Measurements from ENCODE around the gene KCTD2.
A peak's percentile ranks its signal among the peaks of the same experiment; 100 is the strongest.
"Not testable (repeated sequence)": the region's sequence is repeated elsewhere in the genome, so short reads cannot be mapped to it uniquely, and the experiment has no call there.

Gene KCTD2

GRCh38 chr17:75046407-75047289 is at the start of gene KCTD2, which contains the start of gene ATP5PD:
TSS of gene KCTD2 (plus strand) at chr17:75047225. CDS start at chr17:75047251, 26 bp downstream.
TSS of gene ATP5PD (minus strand) at chr17:75046969. CDS start at chr17:75042650, 4,319 bp downstream.
- peak; percentile 96 for DNase-seq

- DNase-seq: no peak
Observed at GRCh38 chr17:74998783-74999182, 48.2 kb upstream of the KCTD2 start.

GRCh38 chr17:74999523-74999922 is 47.5 kb upstream of the KCTD2 start:
- no peak for DNase-seq

GRCh38 chr17:75001915-75002843 is 44.8 kb upstream of the KCTD2 start:
- DNase-seq: no peak

- no peak for DNase-seq
Observed at GRCh38 chr17:75003070-75003956, 43.7 kb upstream of the KCTD2 start.

- DNase-seq: no peak
Observed at GRCh38 chr17:75003957-75004355, 43.1 kb upstream of the KCTD2 start.

GRCh38 chr17:75004371-75004770 is 42.7 kb upstream of the KCTD2 start:
- DNase-seq: no peak

GRCh38 chr17:75005291-75005690 is 41.7 kb upstream of the KCTD2 start:
- no peak for DNase-seq

GRCh38 chr17:75006084-75006483 is 40.9 kb upstream of the KCTD2 start:
- DNase-seq: not testable (repeated sequence)

- no peak for DNase-seq
Observed at GRCh38 chr17:75006653-75007052, 40.4 kb upstream of the KCTD2 start.

GRCh38 chr17:75008373-75008772 is 38.7 kb upstream of the KCTD2 start:
- DNase-seq: no peak

GRCh38 chr17:75009139-75009724 is 37.8 kb upstream of the KCTD2 start:
- DNase-seq: no peak

- DNase-seq: no peak
Observed at GRCh38 chr17:75010683-75011400, 36.2 kb upstream of the KCTD2 start.

GRCh38 chr17:75011401-75012095 is 35.5 kb upstream of the KCTD2 start:
- no peak for DNase-seq

GRCh38 chr17:75012096-75012345 is 35.0 kb upstream of the KCTD2 start:
- no peak for DNase-seq

GRCh38 chr17:75012346-75013091 is 34.5 kb upstream of the KCTD2 start, which contains the start of gene MRPL58:
TSS of gene MRPL58 (plus strand) at chr17:75012670. CDS start at chr17:75012687, 17 bp downstream.
- peak; percentile 84 for DNase-seq

- DNase-seq: no peak
Observed at GRCh38 chr17:75013092-75013559, 33.9 kb upstream of the KCTD2 start.

GRCh38 chr17:75019146-75019545 is 27.9 kb upstream of the KCTD2 start:
- no peak for DNase-seq

- no peak for DNase-seq
Observed at GRCh38 chr17:75019710-75020109, 27.3 kb upstream of the KCTD2 start.
